ENCODE data around the gene TRPM8. TPM values are rescaled to one million over a fixed set of nuclear protein-coding genes. Genes with fewer than 3 reads are reported as not detected.

Gene TRPM8
- total RNA-seq, 1 donor from 2014 or later = not detected

- no peak overlapping the region for H3K27ac ChIP-seq (replicated peaks)
- DNase-seq = no peak
- H3K36me3 ChIP-seq = no peaks in the 10 kb centered on the region
- H3K4me1 ChIP-seq = no peaks in the 10 kb centered on the region
- intact Hi-C loops (cut with micrococcal nuclease) = no loop called here
- TF ChIP-seq CTCF (IDR thresholded peaks at IDR 0.05; ENCODE audit: borderline replicate concordance) = no peak
- peaks cover 82% of the 10 kb centered on the region for H3K27me3 ChIP-seq (ENCODE audit: low read depth)
- no peak overlapping the region for H3K4me3 ChIP-seq
- H3K9me3 ChIP-seq (replicated peaks) = no peaks in the 10 kb centered on the region
Measured at GRCh38 chr2:233915128-233915527, 2.0 kb upstream of the TRPM8 start.

GRCh38 chr2:233919319-233919718, 2.1 kb downstream of the TRPM8 start:
- no peak overlapping the region for H3K27ac ChIP-seq (replicated peaks)
- no peak overlapping the region for H3K4me3 ChIP-seq
- DNase-seq = no peak
- H3K4me1 ChIP-seq = no peaks in the 10 kb centered on the region
- H3K27me3 ChIP-seq (ENCODE audit: low read depth) = peaks cover 66% of the 10 kb centered on the region
- no peaks in the 10 kb centered on the region for H3K9me3 ChIP-seq (replicated peaks)
- H3K36me3 ChIP-seq = no peaks in the 10 kb centered on the region
- no peak for TF ChIP-seq CTCF (IDR thresholded peaks at IDR 0.05; ENCODE audit: borderline replicate concordance)
- intact Hi-C loops (cut with micrococcal nuclease) = no loop called here

- intact Hi-C loops (cut with micrococcal nuclease) = no loop called here
- no peak for TF ChIP-seq CTCF (IDR thresholded peaks at IDR 0.05; ENCODE audit: borderline replicate concordance)
Measured at GRCh38 chr2:233919938-233920337, 2.8 kb downstream of the TRPM8 start.

GRCh38 chr2:233922471-233922870, 5.3 kb downstream of the TRPM8 start:
- H3K36me3 ChIP-seq = no peaks in the 10 kb centered on the region
- intact Hi-C loops (cut with micrococcal nuclease) = no loop called here
- H3K27ac ChIP-seq (replicated peaks) = no peak overlapping the region
- H3K4me1 ChIP-seq = no peaks in the 10 kb centered on the region
- no peak for TF ChIP-seq CTCF (IDR thresholded peaks at IDR 0.05; ENCODE audit: borderline replicate concordance)
- no peak overlapping the region for H3K4me3 ChIP-seq
- no peak for DNase-seq
- peaks cover 67% of the 10 kb centered on the region for H3K27me3 ChIP-seq (ENCODE audit: low read depth)
- no peaks in the 10 kb centered on the region for H3K9me3 ChIP-seq (replicated peaks)

More at GRCh38 chr2:233919938-233920337, 2.8 kb downstream of the TRPM8 start:
- Histone ChIP-seq H3K27ac (replicated peaks) (no peak overlapping the region), H3K27me3 (ENCODE audit: low read depth) (peaks cover 66% of the 10 kb centered on the region), H3K4me1 (no peaks in the 10 kb centered on the region), H3K36me3 (no peaks in the 10 kb centered on the region), H3K4me3 (no peak overlapping the region), H3K9me3 (replicated peaks) (no peaks in the 10 kb centered on the region)
- no peak for DNase-seq

GRCh38 chr2:233925402-233925801, 8.2 kb downstream of the TRPM8 start:
- Histone ChIP-seq H3K4me3 (no peak overlapping the region), H3K27me3 (ENCODE audit: low read depth) (peaks cover 68% of the 10 kb centered on the region), H3K9me3 (replicated peaks) (no peaks in the 10 kb centered on the region), H3K27ac (replicated peaks) (no peak overlapping the region), H3K36me3 (no peaks in the 10 kb centered on the region), H3K4me1 (no peaks in the 10 kb centered on the region)
- TF ChIP-seq CTCF (IDR thresholded peaks at IDR 0.05; ENCODE audit: borderline replicate concordance) = no peak
- intact Hi-C loops (cut with micrococcal nuclease) = no loop called here
- no peak for DNase-seq

- H3K27ac ChIP-seq (replicated peaks) = no peak overlapping the region
Measured at GRCh38 chr2:233926806-233927205, 9.6 kb downstream of the TRPM8 start.

More at GRCh38 chr2:233926806-233927205, 9.6 kb downstream of the TRPM8 start:
- Histone ChIP-seq H3K36me3 (no peaks in the 10 kb centered on the region), H3K27me3 (ENCODE audit: low read depth) (peaks cover 82% of the 10 kb centered on the region), H3K4me1 (no peaks in the 10 kb centered on the region), H3K9me3 (replicated peaks) (no peaks in the 10 kb centered on the region), H3K4me3 (no peak overlapping the region)
- DNase-seq = no peak
- intact Hi-C loops (cut with micrococcal nuclease) = no loop called here
- no peak for TF ChIP-seq CTCF (IDR thresholded peaks at IDR 0.05; ENCODE audit: borderline replicate concordance)

All from left ventricle myocardium inferior (tissue), 1 donor.